DMS153 treated with DMSO at 0.1 percent for 48 hours (cell line): ENCODE measurements around the gene PLPP4.
"Not testable (repeated sequence)": the region's sequence is repeated elsewhere in the genome, so short reads cannot be mapped to it uniquely, and the experiment has no call there.

Source experiments
- DNase-seq: peaks from one replicate; lab custom pipeline; 2025; ENCODE audit not compliant: unreplicated experiment; lab: John Stamatoyannopoulos, UW

PLPP4 gene

DNA sequence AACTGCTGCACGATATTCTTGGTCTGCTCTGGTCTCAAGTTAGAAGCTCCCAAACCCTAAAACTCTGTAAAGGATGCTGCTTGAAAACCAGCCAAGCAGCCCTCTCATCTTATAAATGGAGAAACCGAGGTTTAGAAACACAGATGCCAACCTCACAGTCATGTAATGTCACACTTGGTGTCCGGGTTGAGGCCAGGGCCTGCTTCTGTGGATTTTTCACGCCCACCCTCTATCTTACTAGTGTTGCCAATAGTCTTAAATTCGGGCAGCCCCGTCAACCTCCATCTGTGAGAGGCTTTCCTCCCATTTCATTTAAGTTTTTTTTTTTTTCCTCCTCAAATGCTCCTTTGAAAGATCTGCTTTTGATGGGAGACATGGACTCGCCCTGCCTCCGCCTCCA, 28.9 kb downstream of the PLPP4 start:
- DNase-seq, result no peak

GRCh38 chr10:120486671-120487205, 29.7 kb downstream of the PLPP4 start:
- DNase-seq, result no peak

DNA sequence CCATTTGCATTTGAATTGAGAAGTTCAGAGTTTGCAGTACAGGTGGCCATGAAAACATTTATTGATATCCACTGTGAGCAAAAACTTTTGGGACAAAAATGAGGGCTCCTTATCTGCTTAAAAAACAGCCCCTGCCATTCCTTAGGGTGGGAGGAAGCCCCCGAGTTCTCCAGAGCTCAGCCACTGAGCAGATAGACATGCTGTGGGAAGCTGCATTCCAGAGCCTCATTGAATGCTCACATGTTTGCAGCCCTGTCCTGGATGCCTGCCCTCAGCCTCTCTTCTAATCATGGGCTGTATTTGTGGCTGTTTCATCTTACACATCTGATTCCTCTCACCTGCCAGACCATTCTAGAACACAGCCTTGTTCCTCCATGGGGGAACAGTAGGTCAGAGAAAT, 33.3 kb downstream of the PLPP4 start:
- DNase-seq, result no peak

- no peak for DNase-seq
Observed at GRCh38 chr10:120492346-120492745, 35.3 kb downstream of the PLPP4 start.

- no peak for DNase-seq
Observed at GRCh38 chr10:120493411-120494312, 36.6 kb downstream of the PLPP4 start.

- DNase-seq, result no peak
Observed at GRCh38 chr10:120494313-120494710, 37.3 kb downstream of the PLPP4 start.

GRCh38 chr10:120495226-120496009, 38.4 kb downstream of the PLPP4 start:
- DNase-seq, result no peak

DNA sequence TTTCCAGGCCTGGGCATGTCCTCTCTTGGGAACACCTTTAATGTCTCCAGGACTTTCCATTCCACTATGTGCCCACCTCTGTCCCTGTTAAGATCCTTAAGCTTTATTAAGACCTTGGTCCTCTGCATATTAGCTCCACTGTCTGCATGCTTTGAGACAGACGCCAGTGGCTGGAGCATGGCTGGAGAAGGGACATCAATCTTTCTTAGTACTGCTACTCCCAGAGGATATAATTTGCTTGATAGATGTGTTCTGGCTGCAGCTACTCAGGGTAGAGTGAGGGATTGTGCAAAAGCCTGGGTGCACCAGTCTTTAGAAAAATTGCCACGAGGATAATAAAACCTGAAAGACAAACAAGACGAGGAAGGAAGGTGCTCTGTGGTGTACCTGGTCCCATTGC, 42.9 kb downstream of the PLPP4 start:
- no peak for DNase-seq

DNA sequence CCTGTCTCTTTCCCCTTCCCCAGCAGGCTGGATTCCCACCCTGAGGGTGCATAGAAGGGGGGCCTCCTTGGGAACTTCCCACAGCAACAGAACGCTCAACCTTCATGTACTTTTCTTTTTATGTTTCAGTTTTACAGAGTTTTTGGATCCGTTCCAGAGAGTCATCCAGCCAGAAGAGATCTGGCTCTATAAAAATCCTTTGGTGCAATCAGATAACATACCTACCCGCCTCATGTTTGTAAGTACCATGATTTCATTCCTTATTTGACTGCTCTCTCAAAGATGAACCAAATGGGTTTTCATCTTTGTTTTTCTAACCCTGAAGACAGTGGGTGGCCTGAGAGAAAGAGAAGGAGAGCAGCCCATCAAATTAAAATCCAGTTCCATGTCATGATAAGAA, 46.7 kb downstream of the PLPP4 start:
- DNase-seq, result no peak

GRCh38 chr10:120504227-120504626, 47.2 kb downstream of the PLPP4 start:
- DNase-seq, result not testable (repeated sequence)

DNA sequence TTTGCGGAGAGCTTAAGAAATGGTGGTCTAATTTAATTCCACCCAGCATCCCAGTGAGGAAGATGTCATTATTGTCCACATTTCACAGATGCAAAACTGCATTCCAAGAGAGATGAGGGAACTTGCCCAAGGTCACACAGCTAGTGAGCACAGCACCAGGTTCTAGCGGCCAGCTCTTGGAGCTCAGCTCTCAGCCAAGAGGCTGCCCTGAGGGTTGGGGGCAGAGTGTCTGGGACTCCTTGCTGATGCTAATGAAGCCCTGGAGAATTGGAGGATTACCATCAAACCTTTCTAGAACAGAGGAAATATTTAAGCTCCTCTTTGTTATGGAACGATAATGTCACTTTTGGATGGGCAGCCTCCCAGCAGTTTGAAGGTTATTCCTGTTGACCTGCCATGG, 48.0 kb downstream of the PLPP4 start:
- DNase-seq, result no peak

GRCh38 chr10:120505866-120506265, 48.8 kb downstream of the PLPP4 start:
- no peak for DNase-seq

DNA sequence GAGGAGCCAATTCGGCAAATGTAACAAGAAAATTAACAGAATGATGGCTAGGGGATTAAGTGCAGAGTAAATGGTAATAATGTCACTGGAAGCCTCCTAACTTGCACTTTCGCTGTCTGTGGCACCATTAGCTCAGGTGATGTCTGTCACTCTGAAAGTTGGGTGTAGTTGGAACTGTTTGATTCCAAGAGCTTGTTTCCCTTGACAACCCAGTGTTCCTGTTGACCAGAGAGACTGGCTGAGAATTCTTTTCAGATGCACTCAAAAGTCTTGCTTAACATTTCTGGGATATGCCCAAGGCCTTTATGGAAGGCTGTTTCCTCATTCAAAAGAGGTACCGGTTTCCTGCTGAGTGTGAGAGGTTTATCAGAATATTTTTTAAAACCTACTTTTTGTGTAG, 49.6 kb downstream of the PLPP4 start:
- DNase-seq, result no peak

DNA sequence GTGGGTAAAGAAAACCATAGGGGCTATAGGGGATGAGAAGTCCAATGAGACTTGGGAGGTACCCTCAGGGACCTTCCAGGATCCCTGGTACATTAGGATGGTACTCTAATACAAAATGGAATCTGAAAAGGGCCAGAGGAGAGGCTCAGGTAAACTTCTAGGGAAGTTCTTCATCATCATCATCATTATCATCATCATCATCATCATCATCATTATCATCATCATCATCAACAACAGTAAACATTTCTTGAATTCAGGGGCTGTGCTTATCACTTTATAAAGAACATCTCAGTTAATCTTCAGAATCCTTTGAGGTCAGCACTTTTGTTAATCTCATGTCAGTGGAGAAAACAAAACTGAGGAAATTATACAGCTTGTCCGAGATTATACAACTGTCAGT, 50.1 kb downstream of the PLPP4 start:
- DNase-seq, result no peak

- no peak for DNase-seq
Observed at GRCh38 chr10:120507651-120508050, 50.6 kb downstream of the PLPP4 start.

GRCh38 chr10:120508393-120508792, 51.4 kb downstream of the PLPP4 start:
- DNase-seq, result no peak

DNA sequence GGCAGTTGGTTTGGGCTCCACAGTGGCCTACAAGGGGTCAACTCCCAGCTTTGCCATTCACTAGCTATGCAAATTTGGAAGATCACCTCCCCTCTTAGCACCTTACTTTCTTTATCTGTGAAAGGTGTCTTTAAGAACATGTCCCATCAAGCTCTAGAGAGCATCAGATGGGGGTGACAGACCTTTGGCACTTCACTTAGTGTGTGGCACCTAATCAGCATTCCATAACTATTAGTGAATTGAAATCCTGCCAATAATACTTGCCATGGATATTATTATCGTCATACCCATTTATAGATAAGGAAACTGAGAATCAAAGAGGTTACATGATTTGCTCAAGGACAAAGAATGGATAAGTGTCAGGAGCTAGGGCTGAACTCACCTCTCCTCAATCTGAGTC, 51.9 kb downstream of the PLPP4 start:
- DNase-seq, result no peak

DNA sequence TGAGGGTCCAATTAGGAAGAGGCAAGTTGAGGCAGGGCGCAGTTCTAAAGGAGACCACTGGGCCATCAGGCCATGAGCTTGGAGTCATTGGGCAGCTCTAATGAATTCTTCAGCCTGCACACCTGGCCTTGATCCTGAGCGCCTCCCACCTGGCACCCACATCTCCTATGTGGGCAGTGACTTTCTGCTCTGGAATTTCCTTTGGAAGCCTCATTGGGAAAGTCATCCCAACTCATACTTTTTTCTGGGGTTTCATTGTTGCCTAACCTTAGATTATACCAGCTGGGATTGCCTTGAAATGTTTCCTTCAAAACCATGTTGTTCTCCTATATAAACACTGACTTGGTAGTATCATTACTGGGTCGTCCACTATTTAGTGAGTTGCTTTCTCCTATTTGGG, 54.1 kb downstream of the PLPP4 start:
- no peak for DNase-seq

- no peak for DNase-seq
Observed at GRCh38 chr10:120513307-120513796, 56.3 kb downstream of the PLPP4 start.

- DNase-seq, result no peak
Observed at GRCh38 chr10:120514035-120514620, 57.1 kb downstream of the PLPP4 start.

DNA sequence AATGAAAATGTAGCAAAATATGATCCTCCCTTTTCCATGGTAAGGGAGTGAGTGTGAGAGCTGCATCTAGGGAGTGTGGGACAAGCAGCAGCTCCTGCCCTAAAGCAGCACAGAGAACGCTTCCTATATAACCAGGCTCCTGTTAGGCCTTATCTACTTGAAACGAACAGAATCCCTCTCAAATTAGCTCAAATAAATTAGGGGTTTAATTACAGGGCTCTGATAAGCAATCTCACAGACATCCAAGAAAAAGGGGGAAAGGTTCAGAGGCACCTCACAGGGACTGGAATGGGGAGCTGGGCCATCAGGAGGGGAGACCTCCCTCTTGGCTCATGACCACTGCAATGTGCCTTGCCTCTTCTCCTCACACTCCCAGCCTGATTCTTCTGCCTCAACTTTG, 57.9 kb downstream of the PLPP4 start:
- DNase-seq, result no peak
